ENCODE data around the gene NFKBIB.
"Not testable (repeated sequence)": the region's sequence is repeated elsewhere in the genome, so short reads cannot be mapped to it uniquely, and the experiment has no call there.

NFKBIB gene

DNA sequence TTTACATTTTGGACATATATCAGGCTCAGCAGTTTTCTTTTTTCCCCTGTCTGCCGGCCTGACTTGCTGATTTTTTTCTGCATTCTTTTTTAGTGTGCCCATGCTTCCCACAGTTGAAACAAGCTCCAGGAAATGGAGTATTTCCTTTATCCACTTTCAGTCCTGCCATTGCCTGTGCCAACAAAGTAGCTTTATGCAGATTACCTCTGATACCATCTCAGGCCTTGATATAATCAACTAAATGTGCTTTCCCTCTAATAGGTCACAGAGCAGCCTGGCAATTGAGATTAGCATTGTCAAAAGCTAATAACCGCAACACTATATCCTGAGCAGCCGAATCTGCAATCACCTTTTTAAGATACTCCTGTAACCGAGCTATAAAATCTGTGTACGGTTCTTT lies 40.2 kb downstream of the NFKBIB start:
- TF ChIP-seq, protein P1, sequence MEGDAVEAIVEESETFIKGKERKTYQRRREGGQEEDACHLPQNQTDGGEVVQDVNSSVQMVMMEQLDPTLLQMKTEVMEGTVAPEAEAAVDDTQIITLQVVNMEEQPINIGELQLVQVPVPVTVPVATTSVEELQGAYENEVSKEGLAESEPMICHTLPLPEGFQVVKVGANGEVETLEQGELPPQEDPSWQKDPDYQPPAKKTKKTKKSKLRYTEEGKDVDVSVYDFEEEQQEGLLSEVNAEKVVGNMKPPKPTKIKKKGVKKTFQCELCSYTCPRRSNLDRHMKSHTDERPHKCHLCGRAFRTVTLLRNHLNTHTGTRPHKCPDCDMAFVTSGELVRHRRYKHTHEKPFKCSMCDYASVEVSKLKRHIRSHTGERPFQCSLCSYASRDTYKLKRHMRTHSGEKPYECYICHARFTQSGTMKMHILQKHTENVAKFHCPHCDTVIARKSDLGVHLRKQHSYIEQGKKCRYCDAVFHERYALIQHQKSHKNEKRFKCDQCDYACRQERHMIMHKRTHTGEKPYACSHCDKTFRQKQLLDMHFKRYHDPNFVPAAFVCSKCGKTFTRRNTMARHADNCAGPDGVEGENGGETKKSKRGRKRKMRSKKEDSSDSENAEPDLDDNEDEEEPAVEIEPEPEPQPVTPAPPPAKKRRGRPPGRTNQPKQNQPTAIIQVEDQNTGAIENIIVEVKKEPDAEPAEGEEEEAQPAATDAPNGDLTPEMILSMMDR (IDR thresholded peaks at IDR 0.05; ENCODE audit: low read depth, low read length), result no peak
- DNase-seq (ENCODE audit: low read depth, low spot score), result no peak
- in situ Hi-C loops (cut with HindIII; ENCODE audit: low sequenced_read_pairs), result no loop called here
- H3K4me3 ChIP-seq (ENCODE audit: low read depth, low read length), result no peak overlapping the region

DNA sequence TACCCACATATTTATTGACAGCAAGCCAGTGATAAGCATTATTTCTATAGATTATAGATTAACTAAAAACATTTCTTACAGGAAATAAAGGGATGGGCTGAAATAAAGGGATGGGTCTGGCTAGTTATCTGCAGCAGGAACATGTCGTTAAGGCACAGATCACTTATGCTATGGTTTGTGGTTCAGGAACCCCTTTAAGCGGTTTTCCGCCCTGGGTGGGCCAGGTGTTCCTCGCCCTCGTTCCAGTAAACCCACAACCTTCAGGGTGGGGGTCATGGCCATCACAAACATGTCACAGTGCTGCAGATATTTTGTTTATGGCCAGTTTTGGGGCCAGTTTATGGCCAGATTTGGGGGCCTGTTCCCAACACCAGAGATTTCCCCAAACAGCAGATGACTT lies 41.7 kb downstream of the NFKBIB start:
- H3K4me3 ChIP-seq (ENCODE audit: low read depth, low read length); DNase-seq (ENCODE audit: low read depth, low spot score); in situ Hi-C loops (cut with HindIII; ENCODE audit: low sequenced_read_pairs): not testable (repeated sequence)

DNA sequence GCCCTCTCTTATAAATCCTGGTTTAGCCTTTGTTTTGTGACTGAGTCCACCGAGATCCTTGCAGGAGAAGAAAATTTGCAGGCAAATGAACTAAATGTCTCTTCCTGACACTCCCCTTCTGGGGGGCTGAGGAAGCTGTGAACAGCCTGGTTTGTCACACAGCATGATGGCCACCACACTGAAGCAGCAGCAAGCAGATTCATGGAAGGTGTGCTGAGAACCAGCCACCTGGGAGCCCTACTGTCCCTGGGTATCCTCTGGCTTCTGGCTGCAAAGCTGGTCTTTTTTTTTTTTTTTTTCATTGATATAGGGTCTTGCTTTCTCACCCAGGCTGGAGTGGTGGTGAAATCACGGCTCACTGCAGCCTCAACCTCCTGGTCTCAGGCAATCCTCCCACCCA lies 42.2 kb downstream of the NFKBIB start:
- DNase-seq (ENCODE audit: low read depth, low spot score), result no peak
- in situ Hi-C loops (cut with HindIII; ENCODE audit: low sequenced_read_pairs), result no loop called here
- TF ChIP-seq, protein P1 (IDR thresholded peaks at IDR 0.05; ENCODE audit: low read depth, low read length), result no peak
- no peak overlapping the region for H3K4me3 ChIP-seq (ENCODE audit: low read depth, low read length)

DNA sequence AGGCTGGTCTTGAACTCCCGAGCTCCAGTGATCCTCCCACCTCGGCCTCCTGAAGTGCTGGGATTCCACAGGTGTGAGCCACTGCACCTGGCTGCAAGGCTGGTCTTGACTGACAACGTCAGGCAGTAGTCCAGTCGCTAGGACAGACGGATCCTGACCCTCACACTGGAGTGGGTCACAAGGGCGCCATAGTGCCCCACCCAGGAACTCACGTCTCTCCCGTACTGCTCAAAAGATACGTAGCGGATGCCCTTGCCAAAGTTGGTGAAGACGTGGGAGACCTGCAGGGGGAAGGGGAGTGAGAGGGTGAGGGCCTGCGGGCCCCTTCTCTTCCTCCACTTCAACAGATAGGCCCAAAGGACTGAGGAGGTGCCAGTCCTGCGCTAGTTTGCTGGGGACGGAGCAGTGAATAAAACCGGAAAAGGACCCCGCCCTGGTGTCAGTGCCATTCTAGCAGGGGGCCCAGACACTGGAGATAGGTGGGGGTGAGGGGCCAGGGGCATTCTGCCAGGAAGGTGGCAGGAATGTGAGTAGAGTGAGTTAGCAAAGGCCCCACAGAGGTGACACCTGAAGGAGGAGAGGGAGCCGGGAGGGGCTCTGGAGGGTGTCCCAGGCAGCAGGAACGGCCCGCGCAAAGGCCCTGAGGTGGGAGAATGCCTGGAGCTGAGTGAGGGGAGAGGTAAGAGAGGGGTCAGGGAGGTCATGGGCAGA lies 42.9 kb downstream of the NFKBIB start:
- in situ Hi-C loops (cut with HindIII; ENCODE audit: low sequenced_read_pairs), result no loop called here
- no peak overlapping the region for H3K4me3 ChIP-seq (ENCODE audit: low read depth, low read length)
- TF ChIP-seq, protein P1 (IDR thresholded peaks at IDR 0.05; ENCODE audit: low read depth, low read length), result no peak
- no peak for DNase-seq (ENCODE audit: low read depth, low spot score)

DNA sequence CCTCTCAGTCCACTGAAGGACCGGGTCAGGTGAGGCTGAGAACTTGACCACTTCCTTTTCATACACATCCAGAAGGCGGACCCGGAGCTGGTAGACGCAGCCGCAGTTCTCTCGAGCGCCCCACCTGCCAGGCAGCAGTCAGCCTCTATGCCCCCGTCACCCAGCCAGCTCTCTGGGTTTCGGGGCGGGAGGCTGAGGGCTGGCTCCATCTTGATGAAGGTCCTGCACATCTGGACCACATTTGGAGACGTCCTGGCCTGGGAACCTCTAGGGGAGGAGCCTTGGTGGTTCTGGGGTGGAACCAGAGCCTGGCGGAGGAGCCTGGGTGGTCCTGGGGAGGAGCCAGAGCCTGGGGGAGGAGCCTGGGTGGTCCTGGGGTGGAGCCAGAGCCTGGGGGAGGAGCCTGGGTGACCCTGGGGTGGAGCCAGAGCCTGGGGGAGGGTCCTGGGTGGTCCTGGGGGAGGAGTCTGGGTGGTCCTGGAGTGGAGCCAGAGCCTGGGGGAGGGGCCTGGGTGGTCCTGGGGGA lies 45.3 kb downstream of the NFKBIB start:
- no peak overlapping the region for H3K4me3 ChIP-seq (ENCODE audit: low read depth, low read length)
- TF ChIP-seq, protein P1 (IDR thresholded peaks at IDR 0.05; ENCODE audit: low read depth, low read length), result no peak
- in situ Hi-C loops (cut with HindIII; ENCODE audit: low sequenced_read_pairs), result no loop called here
- DNase-seq (ENCODE audit: low read depth, low spot score), result no peak

DNA sequence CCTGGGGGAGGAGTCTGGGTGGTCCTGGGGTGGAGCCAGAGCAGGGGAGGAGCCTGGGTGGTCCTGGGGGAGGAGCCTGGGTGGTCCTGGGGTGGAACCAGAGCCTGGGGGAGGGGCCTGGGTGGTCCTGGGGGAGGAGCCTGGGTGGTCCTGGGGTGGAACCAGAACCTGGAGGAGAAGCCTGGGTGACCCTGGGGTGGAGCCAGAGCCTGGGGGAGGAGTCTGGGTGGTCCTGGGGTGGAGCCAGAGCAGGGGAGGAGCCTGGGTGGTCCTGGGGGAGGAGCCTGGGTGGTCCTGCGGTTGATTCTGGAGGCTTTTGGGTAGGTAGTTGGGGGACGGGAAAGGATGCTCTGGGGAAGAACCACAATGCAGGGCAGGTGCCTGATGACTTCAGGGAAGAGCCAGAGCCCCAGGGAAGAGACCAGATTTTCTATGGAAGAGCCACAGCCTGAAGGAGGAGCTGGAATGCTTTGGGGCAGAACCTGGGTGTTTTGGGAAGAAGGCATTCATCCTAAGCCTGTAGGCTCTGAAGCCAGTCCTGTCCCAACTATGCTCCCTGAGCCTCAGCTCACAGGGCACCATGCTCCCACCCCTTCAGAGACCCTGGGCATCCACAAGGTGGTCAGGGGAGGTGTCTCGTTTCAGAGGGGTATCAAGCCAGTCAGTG lies 45.9 kb downstream of the NFKBIB start:
- TF ChIP-seq, protein P1 (IDR thresholded peaks at IDR 0.05; ENCODE audit: low read depth, low read length), result no peak
- no peak for DNase-seq (ENCODE audit: low read depth, low spot score)
- in situ Hi-C loops (cut with HindIII; ENCODE audit: low sequenced_read_pairs), result no loop called here
- no peak overlapping the region for H3K4me3 ChIP-seq (ENCODE audit: low read depth, low read length)

Data from astrocyte of the spinal cord (primary cell).